ENCODE measurements around the gene RTP2.

The RTP2 gene

GRCh38 chr3:187702507-187703033, at the start of gene RTP2:
Gene RTP2, minus strand, starts transcription at chr3:187702557. Its CDS starts 429 bp downstream, at chr3:187702128.
- H3K27ac ChIP-seq: no peak within 1 kb of the TSS
- no peak for TF ChIP-seq CTCF (conservative IDR thresholded peaks at IDR 0.05; ENCODE audit: low read depth, low read length)
- no peaks in the 10 kb centered on the region for H3K27me3 ChIP-seq (ENCODE audit: insufficient read depth, low read depth)
- no peaks in the 10 kb centered on the region for H3K36me3 ChIP-seq (ENCODE audit: insufficient read depth)
- H3K9ac ChIP-seq: no peak within 1 kb of the TSS
- H3K79me2 ChIP-seq (ENCODE audit: insufficient read depth, low read depth): no peaks in the 10 kb centered on the region
- no peaks in the 10 kb centered on the region for H3K4me1 ChIP-seq (ENCODE audit: low read depth, poor library complexity, severe bottlenecking)
- no peak within 1 kb of the TSS for H3K4me2 ChIP-seq
- H3K4me3 ChIP-seq (IDR thresholded peaks at IDR 0.05; ENCODE audit: insufficient read depth, low read depth, low read length): no peak within 1 kb of the TSS
- no peaks in the 10 kb centered on the region for H4K20me1 ChIP-seq (ENCODE audit: insufficient read depth)
- H2AFZ ChIP-seq (ENCODE audit: low read depth): no peak within 1 kb of the TSS

GRCh38 chr3:187750513-187751123, 48.3 kb upstream of the RTP2 start:
- no peak for TF ChIP-seq CTCF (conservative IDR thresholded peaks at IDR 0.05; ENCODE audit: low read depth, low read length)
- H4K20me1 ChIP-seq (ENCODE audit: insufficient read depth): no peaks in the 10 kb centered on the region
- no peak overlapping the region for H3K4me3 ChIP-seq (IDR thresholded peaks at IDR 0.05; ENCODE audit: insufficient read depth, low read depth, low read length)
- H3K9ac ChIP-seq: no peak overlapping the region
- no peaks in the 10 kb centered on the region for H3K27me3 ChIP-seq (ENCODE audit: insufficient read depth, low read depth)
- peaks cover 12% of the 10 kb centered on the region for H3K4me1 ChIP-seq (ENCODE audit: low read depth, poor library complexity, severe bottlenecking)
- no peak overlapping the region for H2AFZ ChIP-seq (ENCODE audit: low read depth)
- no peak overlapping the region for H3K4me2 ChIP-seq
- no peak overlapping the region for H3K27ac ChIP-seq
- no peaks in the 10 kb centered on the region for H3K79me2 ChIP-seq (ENCODE audit: insufficient read depth, low read depth)
- no peaks in the 10 kb centered on the region for H3K36me3 ChIP-seq (ENCODE audit: insufficient read depth)

GRCh38 chr3:187750006-187750512, 47.7 kb upstream of the RTP2 start:
- Histone ChIP-seq H3K9ac (no peak overlapping the region), H3K4me2 (no peak overlapping the region), H3K27me3 (ENCODE audit: insufficient read depth, low read depth) (peaks cover under 1% of the 10 kb centered on the region; the same call in 1 of the 2 replicates), H3K36me3 (ENCODE audit: insufficient read depth) (no peaks in the 10 kb centered on the region), H3K79me2 (ENCODE audit: insufficient read depth, low read depth) (no peaks in the 10 kb centered on the region), H4K20me1 (ENCODE audit: insufficient read depth) (no peaks in the 10 kb centered on the region), H3K4me1 (ENCODE audit: low read depth, poor library complexity, severe bottlenecking) (peaks cover 12% of the 10 kb centered on the region), H2AFZ (ENCODE audit: low read depth) (no peak overlapping the region), H3K4me3 (IDR thresholded peaks at IDR 0.05; ENCODE audit: insufficient read depth, low read depth, low read length) (no peak overlapping the region), H3K27ac (no peak overlapping the region)
- TF ChIP-seq CTCF (conservative IDR thresholded peaks at IDR 0.05; ENCODE audit: low read depth, low read length): no peak

GRCh38 chr3:187748050-187748481, 45.7 kb upstream of the RTP2 start:
- Histone ChIP-seq H3K27ac (no peak overlapping the region), H3K9ac (no peak overlapping the region), H3K36me3 (ENCODE audit: insufficient read depth) (no peaks in the 10 kb centered on the region), H4K20me1 (ENCODE audit: insufficient read depth) (no peaks in the 10 kb centered on the region), H3K4me3 (IDR thresholded peaks at IDR 0.05; ENCODE audit: insufficient read depth, low read depth, low read length) (no peak overlapping the region), H3K27me3 (ENCODE audit: insufficient read depth, low read depth) (peaks cover 20% of the 10 kb centered on the region), H3K4me2 (no peak overlapping the region), H2AFZ (ENCODE audit: low read depth) (no peak overlapping the region), H3K4me1 (ENCODE audit: low read depth, poor library complexity, severe bottlenecking) (peaks cover 16% of the 10 kb centered on the region), H3K79me2 (ENCODE audit: insufficient read depth, low read depth) (no peaks in the 10 kb centered on the region)
- peak; percentile 99 for TF ChIP-seq CTCF (conservative IDR thresholded peaks at IDR 0.05; ENCODE audit: low read depth, low read length)
